ENCODE data around the gene DTX3. TPM values are rescaled to one million over a fixed set of nuclear protein-coding genes. Genes with fewer than 3 reads are reported as not detected.

The DTX3 gene
- total RNA-seq, 1 experiment from 2014 or later = 67.5 TPM

DNA sequence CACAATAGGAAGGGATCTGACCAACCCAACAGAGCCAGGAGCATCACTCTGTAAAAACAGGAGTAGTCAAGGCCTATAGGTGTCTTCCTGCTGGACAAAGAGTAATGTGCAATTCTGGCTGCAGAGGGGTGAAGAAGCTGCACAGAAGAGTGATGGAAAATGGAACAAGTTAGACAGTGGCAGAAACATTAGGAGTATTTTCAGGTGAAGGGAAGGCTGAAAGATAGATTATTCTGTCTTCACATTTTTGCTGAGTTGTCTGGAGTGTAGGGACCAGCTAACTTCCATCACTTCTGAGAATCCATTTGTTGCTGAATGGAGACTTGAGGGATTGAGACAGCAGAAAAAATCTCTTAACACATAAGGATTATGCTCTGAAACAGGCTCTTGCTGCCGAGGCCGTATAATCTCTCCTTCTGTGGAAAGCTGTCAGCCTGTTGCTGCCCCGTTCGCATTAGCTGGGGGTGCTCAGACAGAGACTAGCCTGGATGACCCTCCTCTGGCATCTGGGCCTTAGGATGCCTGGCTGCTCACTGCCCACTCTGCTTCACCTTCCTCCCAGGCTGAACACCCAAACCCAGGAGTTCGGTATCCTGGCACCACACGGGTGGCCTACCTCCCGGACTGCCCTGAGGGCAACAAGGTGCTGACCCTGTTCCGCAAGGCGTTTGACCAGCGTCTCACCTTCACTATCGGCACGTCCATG lies 3.5 kb downstream of the DTX3 start:
- Histone ChIP-seq H3K27ac (ENCODE audit: insufficient read length, low read depth, low read length) (no peak overlapping the region), H2BK12ac (ENCODE audit: insufficient read length, low read depth, low read length) (no peak overlapping the region), H3K9me3 (ENCODE audit: control insufficient read depth, low read depth, low read length) (no peaks in the 10 kb centered on the region), H3K23ac (ENCODE audit: insufficient read length, low read depth, low read length) (no peak overlapping the region), H3K27me3 (ENCODE audit: insufficient read depth, low read length) (no peaks in the 10 kb centered on the region; the same call in 1 of the 2 replicates), H2BK15ac (ENCODE audit: low read depth, low read length) (no peak overlapping the region), H4K20me1 (ENCODE audit: control insufficient read depth, insufficient read depth, insufficient read length) (no peaks in the 10 kb centered on the region), H4K5ac (ENCODE audit: insufficient read length, low read depth, low read length) (no peak overlapping the region), H3K18ac (ENCODE audit: insufficient read length, low read depth, low read length) (no peak overlapping the region), H3K4ac (ENCODE audit: low read depth, low read length) (no peak overlapping the region), H2AFZ (ENCODE audit: low read length) (no peak overlapping the region), H2BK5ac (ENCODE audit: insufficient read length, low read length) (no peak overlapping the region), H3K4me1 (ENCODE audit: insufficient read depth, low read length) (peaks cover 3% of the 10 kb centered on the region), H3K4me2 (ENCODE audit: insufficient read depth, insufficient read length, low read length) (no peak overlapping the region), H4K8ac (replicated peaks; ENCODE audit: insufficient read length, low read depth, low read length) (no peak overlapping the region), H4K91ac (ENCODE audit: insufficient read length, low read depth, low read length) (no peak overlapping the region), H3K9ac (ENCODE audit: extremely low read depth, insufficient read length, low read length) (no peak overlapping the region), H3K56ac (ENCODE audit: insufficient read length, low read depth, low read length) (no peak overlapping the region), H3K79me2 (ENCODE audit: insufficient read depth, low read length) (no peaks in the 10 kb centered on the region), H3K23me2 (ENCODE audit: insufficient read length, low read depth, low read length, poor library complexity, severe bottlenecking) (peaks cover 37% of the 10 kb centered on the region), H2BK20ac (ENCODE audit: low read depth, low read length, poor library complexity, severe bottlenecking) (no peak overlapping the region), H3T11ph (ENCODE audit: low read length) (no peak overlapping the region), H3K14ac (ENCODE audit: insufficient read depth, low read length) (no peak overlapping the region), H2BK120ac (ENCODE audit: low read depth, low read length, poor library complexity, severe bottlenecking) (no peak overlapping the region), H2AK5ac (ENCODE audit: insufficient read length, low read length) (no peak overlapping the region), H3K79me1 (ENCODE audit: insufficient read depth, low read depth, low read length, poor library complexity, severe bottlenecking) (no peaks in the 10 kb centered on the region)
- no peak for DNase-seq
- TF ChIP-seq, protein P1, sequence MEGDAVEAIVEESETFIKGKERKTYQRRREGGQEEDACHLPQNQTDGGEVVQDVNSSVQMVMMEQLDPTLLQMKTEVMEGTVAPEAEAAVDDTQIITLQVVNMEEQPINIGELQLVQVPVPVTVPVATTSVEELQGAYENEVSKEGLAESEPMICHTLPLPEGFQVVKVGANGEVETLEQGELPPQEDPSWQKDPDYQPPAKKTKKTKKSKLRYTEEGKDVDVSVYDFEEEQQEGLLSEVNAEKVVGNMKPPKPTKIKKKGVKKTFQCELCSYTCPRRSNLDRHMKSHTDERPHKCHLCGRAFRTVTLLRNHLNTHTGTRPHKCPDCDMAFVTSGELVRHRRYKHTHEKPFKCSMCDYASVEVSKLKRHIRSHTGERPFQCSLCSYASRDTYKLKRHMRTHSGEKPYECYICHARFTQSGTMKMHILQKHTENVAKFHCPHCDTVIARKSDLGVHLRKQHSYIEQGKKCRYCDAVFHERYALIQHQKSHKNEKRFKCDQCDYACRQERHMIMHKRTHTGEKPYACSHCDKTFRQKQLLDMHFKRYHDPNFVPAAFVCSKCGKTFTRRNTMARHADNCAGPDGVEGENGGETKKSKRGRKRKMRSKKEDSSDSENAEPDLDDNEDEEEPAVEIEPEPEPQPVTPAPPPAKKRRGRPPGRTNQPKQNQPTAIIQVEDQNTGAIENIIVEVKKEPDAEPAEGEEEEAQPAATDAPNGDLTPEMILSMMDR (conservative IDR thresholded peaks at IDR 0.05) = no peak
- H3K36me3 Mint-ChIP-seq (ENCODE audit: insufficient read depth in 1 of 3, low read depth in 3 of 3) = peaks cover 8 to 24% (median 23%) of the 10 kb centered on the region in 3 experiments
- no peak overlapping the region; a peak in 1 of 7 replicates for H3K27ac Mint-ChIP-seq
- no CpG with 5 or more reads among the region's 12 CpGs for WGBS (ENCODE audit: extremely low coverage, insufficient read length, low lambda C conversion rate)
- H3K9me3 Mint-ChIP-seq = no peaks in the 10 kb centered on the region; a peak in 1 of 5 replicates
- H3K27me3 Mint-ChIP-seq (ENCODE audit: low read depth) = peaks cover 13% of the 10 kb centered on the region
- H3K4me3 Mint-ChIP-seq = no peak overlapping the region; a peak in 2 of 5 replicates
- peaks cover 42 to 45% of the 10 kb centered on the region in 2 experiments for H3K4me1 Mint-ChIP-seq
